Neuronal stem cell (in vitro differentiated cells): Measurements from ENCODE around the gene TJAP1. TPM values are rescaled to one million over a fixed set of nuclear protein-coding genes. Genes with fewer than 3 reads are reported as not detected.

Source experiments
- DNase-seq: peaks from one replicate; pipeline ENCODE4 v3.0.0-alpha.2; 2013; ENCODE audit warnings: low spot score
- H2AFZ ChIP-seq: one replicate; pipeline ENCODE4 v1.6.1; 2013; ENCODE audit warnings: mild to moderate bottlenecking, low read length, inconsistent platforms
- H2AK5ac ChIP-seq: 2 replicates; pipeline ENCODE4 v1.6.1; 2013; ENCODE audit warnings: low read depth, mild to moderate bottlenecking, inconsistent platforms, low read length, moderate library complexity, mixed read lengths
- H2BK120ac ChIP-seq: 2 replicates; pipeline ENCODE4 v1.6.1; 2013; ENCODE audit warnings: low read depth, mild to moderate bottlenecking, inconsistent platforms, low read length, moderate library complexity, mixed read lengths
- H2BK12ac ChIP-seq: one replicate; pipeline ENCODE4 v1.6.1; 2013; ENCODE audit warnings: low read length, inconsistent platforms
- H2BK15ac ChIP-seq: 2 replicates; pipeline ENCODE4 v1.6.1; 2013; ENCODE audit warnings: mild to moderate bottlenecking, low read length, inconsistent platforms, mixed read lengths
- H2BK5ac ChIP-seq: one replicate; pipeline ENCODE4 v1.6.1; 2013; ENCODE audit warnings: inconsistent platforms, mild to moderate bottlenecking, low read length, moderate library complexity
- H3K14ac ChIP-seq: one replicate; pipeline ENCODE4 v1.6.1; 2013; ENCODE audit warnings: low read length, inconsistent platforms
- H3K18ac ChIP-seq: 2 replicates; pipeline ENCODE4 v1.6.1; 2013; ENCODE audit warnings: low read length, inconsistent platforms
- H3K23ac ChIP-seq: 2 replicates; pipeline ENCODE4 v1.6.1; 2013; ENCODE audit warnings: low read depth, mild to moderate bottlenecking, mixed read lengths, low read length, inconsistent platforms; ENCODE audit not compliant: poor library complexity
- H3K27ac ChIP-seq: replicated peaks from 3 replicates; pipeline ENCODE4 v1.5.1; 2013; ENCODE audit warnings: low read length, inconsistent platforms
- H3K27me3 ChIP-seq, 3 experiments: 2 replicates each; pipeline ENCODE4 v1.6.1; 2013; ENCODE audit warnings: low read length in 3 of 3, mild to moderate bottlenecking in 2 of 3, inconsistent platforms in 1 of 3, low read depth in 1 of 3, mixed read lengths in 1 of 3, moderate library complexity in 1 of 3; ENCODE audit not compliant: control insufficient read depth in 3 of 3, insufficient read depth in 3 of 3
- H3K36me3 ChIP-seq, 2 donors: replicated peaks in 1 of 2; 2 replicates each; pipeline ENCODE4 v1.6.1; 2013; ENCODE audit warnings: low read length in 2 of 2; ENCODE audit not compliant: control insufficient read depth in 2 of 2, insufficient read depth in 2 of 2
- H3K4ac ChIP-seq: 2 replicates; pipeline ENCODE4 v1.6.1; 2013; ENCODE audit warnings: inconsistent platforms, mild to moderate bottlenecking, low read length, moderate library complexity
- H3K4me1 ChIP-seq, 2 donors: 1 replicate in 1 of 2; 2 replicates in 1 of 2; pipeline ENCODE4 v1.6.1; 2013; ENCODE audit warnings: low read length in 2 of 2, low read depth in 1 of 2; ENCODE audit not compliant: control insufficient read depth in 2 of 2, insufficient read depth in 1 of 2
- H3K4me2 ChIP-seq: one replicate; pipeline ENCODE4 v1.6.1; 2013; ENCODE audit warnings: mild to moderate bottlenecking, low read length, inconsistent platforms; ENCODE audit not compliant: insufficient read depth, poor library complexity, severe bottlenecking
- H3K4me3 ChIP-seq, 2 donors: 2 replicates each; pipeline ENCODE4 v1.5.1; 2013; ENCODE audit warnings: low read length in 2 of 2, mild to moderate bottlenecking in 2 of 2, inconsistent platforms in 1 of 2, moderate library complexity in 1 of 2
- H3K79me1 ChIP-seq: one replicate; pipeline ENCODE4 v1.6.1; 2013; ENCODE audit warnings: low read depth, mild to moderate bottlenecking, inconsistent platforms, low read length, moderate library complexity
- H3K9ac ChIP-seq: one replicate; pipeline ENCODE4 v1.6.1; 2013; ENCODE audit warnings: mild to moderate bottlenecking, low read depth, low read length, inconsistent platforms; ENCODE audit not compliant: poor library complexity
- H3K9me3 ChIP-seq, 2 donors: replicated peaks in 1 of 2; 2 replicates each; pipeline versions ENCODE3 to v1.6.1; 2013; ENCODE audit warnings: low read length in 2 of 2, mild to moderate bottlenecking in 2 of 2, inconsistent platforms in 1 of 2, low read depth in 1 of 2, mixed read lengths in 1 of 2, moderate library complexity in 1 of 2; ENCODE audit not compliant: control insufficient read depth in 2 of 2, insufficient read depth in 1 of 2
- H4K8ac ChIP-seq: one replicate; pipeline ENCODE4 v1.6.1; 2013; ENCODE audit warnings: low read depth, mild to moderate bottlenecking, inconsistent platforms, low read length, moderate library complexity
- H4K91ac ChIP-seq: one replicate; pipeline ENCODE4 v1.6.1; 2013; ENCODE audit warnings: low read length, low read depth, mild to moderate bottlenecking, inconsistent platforms; ENCODE audit not compliant: poor library complexity
- WGBS, 2 donors: extraction: QIAGEN DNeasy Blood & Tissue Kit; methylation state at CpG; one replicate each; pipeline ENCODE4 v1.1.7; 2013; ENCODE audit warnings: missing lambda C conversion rate in 2 of 2, mixed read lengths in 1 of 2; ENCODE audit not compliant: insufficient read length in 2 of 2, insufficient replicate concordance in 1 of 2; ENCODE audit errors: extremely low coverage in 2 of 2; 5-methylcytosine and 5-hydroxymethylcytosine counted together
- polyA plus RNA-seq, 2 experiments: library from polyadenylated mRNA; stranded (reverse); fragments of 200-250 nt; gene quantifications; one replicate each; pipeline ENCODE4 v1.2.3, GENCODE V29; 2013

Gene TJAP1, protein sequence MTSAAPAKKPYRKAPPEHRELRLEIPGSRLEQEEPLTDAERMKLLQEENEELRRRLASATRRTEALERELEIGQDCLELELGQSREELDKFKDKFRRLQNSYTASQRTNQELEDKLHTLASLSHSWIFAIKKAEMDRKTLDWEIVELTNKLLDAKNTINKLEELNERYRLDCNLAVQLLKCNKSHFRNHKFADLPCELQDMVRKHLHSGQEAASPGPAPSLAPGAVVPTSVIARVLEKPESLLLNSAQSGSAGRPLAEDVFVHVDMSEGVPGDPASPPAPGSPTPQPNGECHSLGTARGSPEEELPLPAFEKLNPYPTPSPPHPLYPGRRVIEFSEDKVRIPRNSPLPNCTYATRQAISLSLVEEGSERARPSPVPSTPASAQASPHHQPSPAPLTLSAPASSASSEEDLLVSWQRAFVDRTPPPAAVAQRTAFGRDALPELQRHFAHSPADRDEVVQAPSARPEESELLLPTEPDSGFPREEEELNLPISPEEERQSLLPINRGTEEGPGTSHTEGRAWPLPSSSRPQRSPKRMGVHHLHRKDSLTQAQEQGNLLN
- 30.3 TPM for polyA plus RNA-seq (2013, experiment 1 of 2)
- 28.9 TPM for polyA plus RNA-seq (2013, experiment 2 of 2)

- no peak within 1 kb of the TSS for H3K18ac ChIP-seq
These were observed at the start of gene TJAP1 for GRCh38 chr6:43477235-43478007. TJAP1 (plus strand) TSS chr6:43477570; CDS start chr6:43499002, 21,432 bp downstream.

DNA sequence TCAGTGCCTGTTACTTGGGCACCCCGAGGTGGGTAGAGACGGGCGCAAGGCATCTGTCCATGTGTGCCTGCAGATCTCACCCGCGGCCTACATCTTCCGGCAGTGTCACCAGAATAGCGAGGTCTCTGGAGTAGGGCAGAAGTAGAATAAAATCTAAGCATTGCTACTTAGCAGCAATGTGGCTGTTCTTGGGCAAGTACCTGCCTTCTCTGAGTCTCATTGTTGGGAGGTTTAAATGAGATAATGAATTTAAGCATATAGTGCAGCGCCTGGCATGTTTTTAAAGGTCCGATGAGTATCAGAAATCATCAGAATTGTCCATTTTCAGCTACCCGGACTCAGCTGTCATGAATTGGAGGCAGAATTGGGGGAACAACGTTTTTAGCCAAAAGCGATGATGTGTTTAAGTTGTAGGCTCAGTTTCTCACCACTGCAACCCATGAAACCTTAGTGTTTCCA is 49.2 kb upstream of the TJAP1 start:
- Histone ChIP-seq H3K27me3 (no peaks in the 10 kb centered on the region), H3K4ac (no peak overlapping the region), H3K4me2 (peak overlapping the region; percentile 67), H2BK15ac (peak overlapping the region; percentile 35), H3K18ac (peak overlapping the region; percentile 98), H2BK120ac (no peak overlapping the region), H2BK5ac (peak overlapping the region; percentile 93), H4K91ac (no peak overlapping the region), H3K79me1 (no peaks in the 10 kb centered on the region), H3K9ac (peak overlapping the region; percentile 100), H2AFZ (peak overlapping the region; percentile 95), H3K9me3 (no peaks in the 10 kb centered on the region), H3K14ac (no peak overlapping the region), H3K23ac (peak overlapping the region; percentile 97), H4K8ac (no peak overlapping the region), H3K36me3 (peaks cover 4 to 17% of the 10 kb centered on the region in 2 donors), H3K4me3 (peak overlapping the region; percentile 82 to 93), H2BK12ac (no peak overlapping the region), H3K4me1 (peaks cover 2 to 7% of the 10 kb centered on the region in 2 donors), H3K27ac (peak overlapping the region; percentile 52), H2AK5ac (no peak overlapping the region)
- DNase-seq, result no peak
- no CpG with 5 or more reads among the region's 12 CpGs for WGBS, 2 donors

More at GRCh38 chr6:43477235-43478007, at the start of gene TJAP1:
- no peaks in the 10 kb centered on the region for H3K9me3 ChIP-seq
- peaks cover 9 to 10% of the 10 kb centered on the region in 2 donors for H3K4me1 ChIP-seq
- DNase-seq, result peak; percentile 82
- H4K8ac ChIP-seq, result no peak within 1 kb of the TSS
- H3K4me3 ChIP-seq, result peak within 1 kb of the TSS; percentile 63 to 86
- H2BK5ac ChIP-seq, result no peak within 1 kb of the TSS
- H3K4ac ChIP-seq, result no peak within 1 kb of the TSS
- H3K79me1 ChIP-seq, result peaks cover 4% of the 10 kb centered on the region
- H3K27ac ChIP-seq, result no peak within 1 kb of the TSS
- H3K4me2 ChIP-seq, result peak within 1 kb of the TSS; percentile 47
- peaks cover 0 to 10% of the 10 kb centered on the region in 2 donors for H3K36me3 ChIP-seq
- H3K23ac ChIP-seq, result peak within 1 kb of the TSS; percentile 95
- no peaks in the 10 kb centered on the region for H3K27me3 ChIP-seq
- peak within 1 kb of the TSS; percentile 94 for H2AFZ ChIP-seq
- no CpG with 5 or more reads among the region's 34 CpGs for WGBS, 2 donors
- H2AK5ac ChIP-seq, result no peak within 1 kb of the TSS
- no peak within 1 kb of the TSS for H2BK120ac ChIP-seq
- H4K91ac ChIP-seq, result no peak within 1 kb of the TSS
- no peak within 1 kb of the TSS for H3K9ac ChIP-seq
- H2BK15ac ChIP-seq, result no peak within 1 kb of the TSS
- H3K14ac ChIP-seq, result no peak within 1 kb of the TSS
- H2BK12ac ChIP-seq, result no peak within 1 kb of the TSS

DNA sequence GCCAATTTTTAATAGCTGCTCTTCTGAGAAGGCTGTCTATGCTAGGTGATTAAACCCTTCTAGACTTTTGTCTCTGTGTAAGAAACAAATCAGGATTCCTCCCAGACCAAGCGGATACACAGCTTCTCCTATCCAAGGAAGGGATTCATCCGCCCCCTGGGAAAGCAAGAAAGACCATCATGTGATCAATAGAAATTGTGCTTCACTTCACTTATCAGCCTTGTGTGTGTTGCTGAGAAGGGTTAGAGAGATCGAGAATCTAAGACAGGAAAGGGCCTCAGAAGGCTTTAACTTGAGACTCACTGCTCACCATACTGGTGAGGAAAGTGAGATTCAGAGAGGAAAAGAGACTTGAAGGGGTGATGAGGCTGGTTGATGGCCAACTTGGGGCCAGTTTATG is 48.5 kb upstream of the TJAP1 start:
- Histone ChIP-seq H3K27ac (no peak overlapping the region), H3K18ac (no peak overlapping the region), H3K36me3 (peaks cover 7 to 21% of the 10 kb centered on the region in 2 donors), H2BK5ac (no peak overlapping the region), H3K23ac (no peak overlapping the region), H4K8ac (no peak overlapping the region), H4K91ac (no peak overlapping the region), H2AFZ (no peak overlapping the region), H3K4me3 (peak overlapping the region in 1 of 2 donors; percentile 82), H2AK5ac (no peak overlapping the region), H2BK120ac (no peak overlapping the region), H3K79me1 (no peaks in the 10 kb centered on the region), H3K4me2 (no peak overlapping the region), H3K9ac (no peak overlapping the region), H3K9me3 (no peaks in the 10 kb centered on the region), H3K4ac (no peak overlapping the region), H3K4me1 (peaks cover 2 to 7% of the 10 kb centered on the region in 2 donors), H3K14ac (no peak overlapping the region), H2BK15ac (no peak overlapping the region), H3K27me3 (no peaks in the 10 kb centered on the region), H2BK12ac (no peak overlapping the region)
- no peak for DNase-seq
- no CpG with 5 or more reads among the region's 3 CpGs for WGBS, 2 donors
